Breast epithelium (tissue), 4 donors: ENCODE measurements around the gene CRELD2. TPM values are rescaled to one million over a fixed set of nuclear protein-coding genes. Genes with fewer than 3 reads are reported as not detected.

Source experiments
- DNase-seq, 2 donors: peaks; one replicate each; pipeline ENCODE4 v3.0.0-alpha.2; 2019; ENCODE audit warnings: low spot score in 2 of 2
- H3K27ac ChIP-seq, 2 donors: fragments of 200-600 bp; sonication (generic) in 1 of 2; one replicate each; pipeline ENCODE4 v1.5.1; 2016 to 2019; ENCODE audit warnings: mild to moderate bottlenecking in 1 of 2
- H3K27me3 ChIP-seq, 2 donors: fragments of 200-600 bp; sonication (generic) in 1 of 2; one replicate each; pipeline versions ENCODE4 v1.5.1 to v1.6.0; 2017 to 2019; ENCODE audit warnings: control low read depth in 1 of 2, mild to moderate bottlenecking in 1 of 2
- H3K36me3 ChIP-seq: fragments of 200-600 bp; one replicate; pipeline ENCODE4 v1.5.1; 2019
- H3K4me1 ChIP-seq, 2 donors: fragments of 200-600 bp; sonication (generic); one replicate each; pipeline ENCODE4 v1.5.1; 2016 to 2019; ENCODE audit warnings: control low read depth in 1 of 2
- H3K4me3 ChIP-seq, 3 donors: fragments of 200-600 bp; sonication (generic); 1 replicate in 2 of 3; 2 replicates in 1 of 3; pipeline ENCODE4 v1.5.1; 2016 to 2019; ENCODE audit warnings: mild to moderate bottlenecking in 3 of 3, moderate library complexity in 2 of 3
- H3K9me3 ChIP-seq, 2 donors: fragments of 200-600 bp; sonication (generic) in 1 of 2; one replicate each; pipeline ENCODE4 v1.5.1; 2016 to 2019; ENCODE audit warnings: control low read depth in 1 of 2
- CTCF ChIP-seq, 3 donors: fragments of 450-650 bp; IDR thresholded peaks; one replicate each; pipeline ENCODE4 v1.5.1; 2016 to 2017; ENCODE audit warnings: antibody characterized with exemption in 3 of 3, mild to moderate bottlenecking in 3 of 3, moderate library complexity in 3 of 3
- POLR2A ChIP-seq: fragments of 450-650 bp; IDR thresholded peaks from one replicate; pipeline ENCODE4 v1.6.1; 2016; ENCODE audit warnings: antibody characterized with exemption, mild to moderate bottlenecking, moderate library complexity
- POLR2AphosphoS5 ChIP-seq, 3 donors: sonication (generic); formaldehyde crosslinking; IDR thresholded peaks; one replicate each; pipeline ENCODE4 v1.6.1; 2017; ENCODE audit warnings: antibody characterized with exemption in 3 of 3
- intact Hi-C: fragments of 100-400 bp; cut with DNase I; formaldehyde crosslinking; loops from one replicate; pipeline ENCODE4 v1.15.1; 2023; ENCODE audit warnings: low total_unique reads
- total RNA-seq, 3 donors: library from RNA; depleted of rRNA; stranded (reverse); fragments of >200 nt; gene quantifications; one replicate each; pipeline ENCODE4 v1.1.0, GENCODE V29; 2016

The CRELD2 gene
- total RNA-seq, 3 donors from 2014 or later = 20.6 to 59.3 (median 39.5) TPM

GRCh38 chr22:49968313-49968830, 49.9 kb downstream of the CRELD2 start:
- H3K4me3 ChIP-seq = peak overlapping the region in 1 of 3 donors; percentile 57
- H3K27me3 ChIP-seq = no peaks in the 10 kb centered on the region
- H3K4me1 ChIP-seq = peaks cover 39 to 40% of the 10 kb centered on the region in 2 donors
- no peaks in the 10 kb centered on the region for H3K9me3 ChIP-seq
- H3K36me3 ChIP-seq = no peaks in the 10 kb centered on the region
- intact Hi-C loops = no loop called here
- TF ChIP-seq POLR2A (no peak), CTCF (IDR thresholded peaks at IDR 0.05) (no peak), POLR2AphosphoS5 (IDR thresholded peaks at IDR 0.05) (no peak)
- peak; percentile 17 to 55 for DNase-seq
- peak overlapping the region; percentile 90 to 96 for H3K27ac ChIP-seq

GRCh38 chr22:49968831-49969661, 50.6 kb downstream of the CRELD2 start:
- no peak overlapping the region for H3K4me3 ChIP-seq
- no peaks in the 10 kb centered on the region for H3K36me3 ChIP-seq
- H3K27ac ChIP-seq = peak overlapping the region; percentile 78 to 88
- DNase-seq = peak; percentile 18 to 49
- H3K4me1 ChIP-seq = peaks cover 33 to 34% of the 10 kb centered on the region in 2 donors
- intact Hi-C loops = no loop called here
- TF ChIP-seq CTCF (IDR thresholded peaks at IDR 0.05) (no peak), POLR2AphosphoS5 (IDR thresholded peaks at IDR 0.05) (no peak), POLR2A (no peak)
- H3K27me3 ChIP-seq = no peaks in the 10 kb centered on the region
- no peaks in the 10 kb centered on the region for H3K9me3 ChIP-seq

GRCh38 chr22:49969751-49970527, 51.5 kb downstream of the CRELD2 start:
- peak in 1 of 2 donors; percentile 49 for DNase-seq
- H3K36me3 ChIP-seq = no peaks in the 10 kb centered on the region
- TF ChIP-seq POLR2AphosphoS5 (IDR thresholded peaks at IDR 0.05) (no peak), CTCF (IDR thresholded peaks at IDR 0.05) (no peak), POLR2A (no peak)
- H3K4me1 ChIP-seq = peaks cover 26 to 27% of the 10 kb centered on the region in 2 donors
- no peak overlapping the region for H3K4me3 ChIP-seq
- intact Hi-C loops = no loop called here
- peak overlapping the region; percentile 78 to 88 for H3K27ac ChIP-seq
- H3K27me3 ChIP-seq = no peaks in the 10 kb centered on the region
- H3K9me3 ChIP-seq = no peaks in the 10 kb centered on the region

GRCh38 chr22:49970528-49971231, 52.2 kb downstream of the CRELD2 start:
- intact Hi-C loops = no loop called here
- peaks cover 21 to 26% of the 10 kb centered on the region in 2 donors for H3K4me1 ChIP-seq

More at GRCh38 chr22:49970528-49971231, 52.2 kb downstream of the CRELD2 start:
- no peaks in the 10 kb centered on the region for H3K36me3 ChIP-seq
- TF ChIP-seq POLR2A = peak; percentile 90
- peak; percentile 93 to 99 (median 95) for TF ChIP-seq POLR2AphosphoS5 (IDR thresholded peaks at IDR 0.05)
- peak in 1 of 3 donors; percentile 8 for TF ChIP-seq CTCF (IDR thresholded peaks at IDR 0.05)
- peak; percentile 97 for DNase-seq
- peak overlapping the region; percentile 47 to 64 (median 57) for H3K4me3 ChIP-seq
- H3K9me3 ChIP-seq = no peaks in the 10 kb centered on the region
- H3K27me3 ChIP-seq = no peaks in the 10 kb centered on the region
- H3K27ac ChIP-seq = peak overlapping the region; percentile 78 to 88
